HG03439 (cell line): Measurements from ENCODE around the gene THYN1.
A peak's percentile ranks its signal among the peaks of the same experiment; 100 is the strongest.

Experiments used
- ATAC-seq: cut with Tn5 transposase; IDR thresholded peaks from one replicate; pipeline ENCODE4 v1.9.1; 2021; ENCODE audit warnings: mild to moderate bottlenecking, moderate library complexity; ENCODE audit not compliant: unreplicated experiment

Gene THYN1

DNA sequence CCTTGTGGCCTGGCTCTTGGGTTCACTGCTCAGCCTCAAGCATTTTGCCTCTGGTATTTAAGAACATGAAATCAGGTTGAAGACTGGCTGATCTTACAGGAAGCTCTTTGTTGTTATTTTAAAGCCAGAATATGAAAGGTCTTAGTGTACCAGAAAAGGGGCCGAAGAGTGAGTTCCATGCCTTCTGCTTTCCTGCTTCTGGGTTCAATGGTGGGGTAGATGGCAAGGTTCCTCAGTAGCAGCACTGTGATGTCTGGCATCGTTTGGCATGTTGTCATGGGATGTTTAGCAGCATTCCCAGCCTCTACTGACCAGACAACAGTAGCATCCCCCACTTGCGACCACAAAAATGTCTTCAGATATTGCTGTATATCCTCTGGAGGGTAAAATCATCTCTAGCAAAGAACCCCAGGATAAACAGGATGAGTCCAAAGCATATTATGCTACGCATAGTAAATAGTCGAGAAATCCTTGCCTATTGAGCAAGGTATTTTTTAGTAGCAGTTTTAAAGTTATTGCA, 26.3 kb downstream of the THYN1 start:
- no peak for ATAC-seq

GRCh38 chr11:134224710-134225664, 28.2 kb downstream of the THYN1 start:
- peak; percentile 30 for ATAC-seq

DNA sequence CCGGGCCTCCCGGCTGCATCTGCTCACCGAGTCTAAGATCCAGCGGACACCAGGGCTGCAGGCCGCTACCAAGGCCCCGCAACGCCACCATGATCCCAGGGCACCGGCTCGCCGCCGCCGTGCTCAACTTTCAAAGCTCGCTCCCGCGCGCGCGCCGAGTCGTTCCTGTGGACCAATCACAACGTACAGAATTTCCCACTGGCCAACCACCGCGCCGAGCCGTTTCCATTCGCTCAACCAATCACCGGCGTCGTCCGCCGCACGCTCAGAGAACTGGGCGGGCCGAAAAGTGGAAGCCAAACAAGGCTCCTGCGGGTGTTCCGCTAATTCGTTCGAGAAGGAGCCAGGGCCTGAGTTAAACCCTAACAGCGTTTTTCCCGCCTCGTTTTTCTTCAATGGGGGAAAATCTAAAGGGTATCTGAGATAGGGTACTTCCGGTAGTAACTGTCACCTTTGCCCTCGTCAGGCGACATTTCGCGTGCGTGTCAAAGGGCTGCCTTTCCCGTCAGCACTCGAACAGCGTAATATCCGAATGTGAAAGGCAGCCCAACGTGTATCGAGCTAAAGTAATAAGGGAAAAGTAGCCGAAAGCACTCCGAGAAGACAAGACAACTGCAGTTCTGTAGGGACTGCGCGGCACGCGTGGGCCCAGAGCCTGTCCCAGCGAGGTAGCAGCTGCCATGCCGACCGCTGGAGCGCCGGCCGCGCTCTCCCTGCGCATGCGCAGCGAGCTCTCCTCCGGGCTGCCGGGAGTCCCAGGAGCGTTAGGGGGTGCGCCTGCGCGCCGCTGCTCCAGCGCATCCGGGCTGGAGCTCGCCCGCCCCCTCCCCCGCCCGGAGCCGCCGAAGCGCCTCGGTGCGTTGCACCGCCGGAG, 29.1 kb downstream of the THYN1 start, which contains the start of the genes NCAPD3 and VPS26B:
Gene NCAPD3, minus strand, starts transcription at position 132 of the 874 bp plus-strand sequence. Its CDS starts 41 bp downstream, at position 91.
Gene VPS26B, plus strand, starts transcription at position 836 of the 874 bp plus-strand sequence. CDS start 452 bp downstream, outside the sequence.
- peak; percentile 83 for ATAC-seq

- ATAC-seq, result no peak
Measured at GRCh38 chr11:134223121-134223520, 30.0 kb downstream of the THYN1 start.

DNA sequence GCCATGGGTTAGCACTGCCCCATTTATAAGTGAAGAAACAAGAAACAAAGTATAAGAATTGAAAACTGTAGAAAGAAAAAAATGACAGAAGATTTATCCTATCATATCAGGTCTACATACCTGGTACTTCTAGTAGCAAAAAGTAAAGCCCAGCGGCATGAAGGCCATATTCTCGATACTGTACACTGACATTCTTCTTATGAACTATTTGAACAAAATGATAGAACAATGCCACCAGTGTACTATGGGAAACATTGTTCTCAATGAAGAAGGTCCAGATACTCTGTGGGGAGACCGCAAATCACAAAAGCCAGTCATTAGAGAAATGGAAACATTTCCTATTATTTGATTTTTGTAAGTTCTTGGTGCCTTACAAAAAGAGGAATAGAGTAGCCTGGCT, 36.3 kb downstream of the THYN1 start:
- ATAC-seq, result no peak

DNA sequence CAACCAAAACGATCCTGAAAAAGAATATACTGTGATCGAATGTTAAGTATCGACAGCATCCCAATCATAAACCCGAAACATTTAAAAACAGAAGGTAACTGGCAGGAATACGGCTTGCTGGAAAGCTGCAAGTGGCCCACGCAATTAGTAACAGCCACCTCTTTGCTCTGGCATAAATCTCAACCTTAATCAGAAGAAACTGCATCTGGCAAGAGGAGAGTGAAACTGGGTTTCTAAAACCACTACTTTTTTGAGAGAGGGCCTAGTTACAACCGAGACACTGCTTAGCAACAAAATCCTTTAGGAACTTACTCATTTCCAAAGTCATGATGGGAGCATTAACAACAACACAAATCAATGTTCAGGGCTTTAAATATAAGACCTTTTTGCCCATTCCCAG, 37.3 kb downstream of the THYN1 start:
- no peak for ATAC-seq

GRCh38 chr11:134207538-134208239, 45.5 kb downstream of the THYN1 start:
- ATAC-seq, result no peak

DNA sequence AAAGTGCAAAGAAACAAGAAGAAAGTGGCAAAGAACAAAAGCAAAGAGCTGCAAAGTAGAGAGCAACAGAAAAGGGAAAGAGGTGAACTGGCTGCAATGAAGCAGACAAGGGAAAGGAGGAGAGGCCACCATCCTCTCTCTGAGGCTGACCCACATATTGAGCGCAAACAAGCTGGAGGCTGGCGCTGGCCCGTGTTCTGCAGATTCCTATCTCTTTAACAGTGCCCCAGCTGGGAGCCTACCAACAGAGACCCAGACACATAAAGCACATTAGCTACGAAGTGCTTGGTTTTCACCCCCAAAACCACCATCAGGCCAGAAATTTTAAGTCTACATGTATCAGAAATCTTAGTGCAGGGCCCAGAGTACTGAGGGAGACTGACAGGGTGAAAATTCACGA, 47.0 kb downstream of the THYN1 start:
- ATAC-seq, result no peak

DNA sequence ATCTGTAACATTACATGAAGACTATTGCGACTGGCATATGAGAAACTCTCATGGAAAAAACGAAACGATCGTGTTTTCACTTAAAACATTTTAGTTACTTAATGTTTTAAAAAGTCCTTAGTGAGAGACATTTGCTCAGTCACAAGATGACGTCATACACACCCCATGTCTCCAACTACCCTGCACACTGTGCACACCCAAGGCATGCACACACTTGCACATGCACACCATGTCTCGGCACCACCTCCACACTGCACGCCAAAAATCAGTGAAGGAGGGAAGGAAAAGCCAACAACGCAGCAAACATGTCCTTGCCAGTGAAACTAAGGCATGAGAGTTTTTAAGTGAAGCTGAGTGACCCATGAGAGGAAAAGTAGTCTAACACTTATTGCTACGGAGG, 47.4 kb downstream of the THYN1 start:
- ATAC-seq, result no peak

DNA sequence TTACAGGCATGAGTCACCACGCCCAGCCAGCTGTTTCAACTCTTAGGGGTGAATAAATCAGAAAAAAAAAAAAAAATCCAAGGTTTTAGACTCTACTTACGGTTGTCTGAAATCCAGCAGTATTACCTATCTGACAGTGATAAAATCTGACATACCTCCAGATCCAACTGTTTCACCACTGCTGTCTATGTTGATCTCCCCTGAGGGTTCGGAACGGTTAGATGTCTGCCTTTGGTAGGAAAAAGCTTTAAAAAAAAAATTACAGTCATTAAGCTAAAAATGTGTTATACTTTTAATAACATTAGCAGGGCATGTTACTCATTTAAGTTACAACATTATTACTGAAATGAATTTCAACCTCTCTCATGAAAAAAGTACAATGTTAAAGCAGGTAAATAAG, 50.5 kb downstream of the THYN1 start:
- no peak for ATAC-seq

DNA sequence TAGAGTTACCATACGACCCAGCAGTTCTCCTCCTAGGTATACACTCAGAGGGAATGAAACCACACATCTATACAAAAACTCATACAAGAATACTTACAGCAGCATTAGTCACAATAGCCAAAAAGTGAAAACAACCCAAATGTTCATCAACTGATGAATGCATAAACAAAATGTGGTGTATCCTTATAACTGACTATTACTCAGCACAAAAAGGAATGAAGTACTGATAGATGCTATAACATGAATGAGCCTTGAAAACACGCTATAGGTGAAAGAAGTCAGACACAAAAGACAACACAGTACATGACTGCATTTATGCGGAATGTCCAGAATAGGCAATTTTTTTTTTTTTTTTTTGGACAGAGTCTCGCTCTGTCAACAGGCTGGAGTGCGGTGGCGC, 52.5 kb downstream of the THYN1 start:
- ATAC-seq, result no peak

- no peak for ATAC-seq
Measured at GRCh38 chr11:134199531-134199930, 53.6 kb downstream of the THYN1 start.
